Esophagus mucosa (tissue), 1 donor: ENCODE results near the gene RAB4B. TPM values are rescaled to one million over a fixed set of nuclear protein-coding genes. Genes with fewer than 3 reads are reported as not detected.
"Not testable (repeated sequence)": the region's sequence is repeated elsewhere in the genome, so short reads cannot be mapped to it uniquely, and the experiment has no call there.

Experiments used
- ATAC-seq: fragments of 200-7000 bp; cut with Tn5 transposase; one replicate; pipeline ENCODE4 v1.9.1; 2020
- total RNA-seq: library from RNA; stranded (reverse); gene quantifications from one replicate; pipeline ENCODE4 v1.2.4, GENCODE V29; 2023
- donor health status: DM: yes; HTN: yes; CAD: no.

RAB4B gene
- total RNA-seq, 1 donor from 2014 or later, result 17.8 TPM

- ATAC-seq, result peak; percentile 1
These were observed 26.1 kb downstream of the RAB4B start for GRCh38 chr19:40803857-40804782.

GRCh38 chr19:40804783-40805242, 26.8 kb downstream of the RAB4B start:
- ATAC-seq, result no peak

- ATAC-seq, result no peak
These were observed 27.3 kb downstream of the RAB4B start for GRCh38 chr19:40805258-40805868.

GRCh38 chr19:40806423-40807146, 28.5 kb downstream of the RAB4B start:
- ATAC-seq, result peak; percentile 53

- no peak for ATAC-seq
These were observed 29.3 kb downstream of the RAB4B start for GRCh38 chr19:40807147-40808020.

- no peak for ATAC-seq
These were observed 29.9 kb downstream of the RAB4B start for GRCh38 chr19:40808021-40808325.

- ATAC-seq, result no peak
These were observed 30.4 kb downstream of the RAB4B start for GRCh38 chr19:40808497-40808896.

GRCh38 chr19:40809358-40810086, 31.5 kb downstream of the RAB4B start:
- no peak for ATAC-seq

- no peak for ATAC-seq
These were observed 32.1 kb downstream of the RAB4B start for GRCh38 chr19:40810160-40810559.

- ATAC-seq, result peak; percentile 75
These were observed 32.8 kb downstream of the RAB4B start for GRCh38 chr19:40810649-40811408.

GRCh38 chr19:40811478-40812341, 33.7 kb downstream of the RAB4B start:
- ATAC-seq, result no peak

GRCh38 chr19:40812571-40812970, 34.5 kb downstream of the RAB4B start:
- ATAC-seq, result not testable (repeated sequence)

- ATAC-seq, result no peak
These were observed 35.1 kb downstream of the RAB4B start for GRCh38 chr19:40813182-40813581.

GRCh38 chr19:40815223-40815622, 37.2 kb downstream of the RAB4B start:
- no peak for ATAC-seq

- peak; percentile 66 for ATAC-seq
These were observed 40.7 kb downstream of the RAB4B start for GRCh38 chr19:40818480-40819399.

GRCh38 chr19:40819479-40820234, 41.6 kb downstream of the RAB4B start:
- ATAC-seq, result peak; percentile 38

GRCh38 chr19:40822161-40822560, 44.1 kb downstream of the RAB4B start:
- no peak for ATAC-seq
